NCI-H2107 treated with DMSO at 0.1 percent for 48 hours (cell line): ENCODE measurements around the gene PJA1.

Source experiments
- DNase-seq: peaks from one replicate; lab custom pipeline; 2025; ENCODE audit not compliant: unreplicated experiment; lab: John Stamatoyannopoulos, UW

The PJA1 gene

DNA sequence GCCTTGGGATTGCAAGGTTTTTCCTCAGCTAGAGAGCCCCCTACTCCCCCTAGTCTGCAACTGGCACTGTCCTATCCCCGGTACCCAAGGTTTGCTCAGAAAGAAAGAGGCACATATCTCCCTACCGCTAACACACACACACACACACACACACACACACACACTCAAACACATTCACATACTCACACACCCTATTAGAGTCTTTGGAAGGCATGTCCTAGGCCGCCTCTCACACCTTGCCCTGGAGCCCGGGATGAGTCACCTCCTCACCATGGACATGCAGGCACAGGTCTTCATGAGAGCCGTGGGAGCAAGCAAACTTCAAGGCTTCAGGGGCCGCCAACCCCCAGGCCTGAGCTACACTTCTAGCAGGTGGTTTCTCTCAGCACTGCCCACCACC lies 49.2 kb downstream of the PJA1 start:
- no peak for DNase-seq

DNA sequence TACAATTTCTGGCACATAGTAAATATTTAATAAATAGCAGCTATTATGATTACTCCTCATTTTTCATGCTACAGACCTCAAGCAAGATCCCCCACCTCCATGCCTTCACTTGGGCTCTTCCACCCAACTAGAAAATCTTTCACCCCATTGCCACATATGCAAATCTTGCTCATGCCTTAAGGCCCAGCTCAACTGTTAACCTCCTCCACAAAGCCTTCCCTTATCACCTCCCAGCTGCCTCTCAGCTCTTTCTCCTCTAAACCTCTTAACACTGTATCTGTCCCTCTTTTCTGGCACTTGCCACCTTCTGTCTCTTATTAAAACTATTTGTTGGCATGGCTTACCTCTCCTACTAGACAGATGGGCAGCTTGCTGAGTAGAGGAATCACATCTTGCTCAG lies 51.5 kb downstream of the PJA1 start:
- no peak for DNase-seq
